Transverse colon (tissue), 4 donors: Measurements from ENCODE around the gene NDUFC2. TPM values are rescaled to one million over a fixed set of nuclear protein-coding genes. Genes with fewer than 3 reads are reported as not detected.
"Not testable (repeated sequence)": the region's sequence is repeated elsewhere in the genome, so short reads cannot be mapped to it uniquely, and the experiment has no call there.

Experiments
- DNase-seq: peaks from one replicate; pipeline ENCODE4 v3.0.0-alpha.2; 2019
- H3K27ac ChIP-seq, 4 donors: fragments of 200-600 bp; sonication (generic); 2 replicates each; pipeline ENCODE4 v1.5.1; 2016 to 2018; ENCODE audit warnings: inconsistent platforms in 4 of 4
- H3K27me3 ChIP-seq: fragments of 200-600 bp; sonication (generic); 2 replicates; pipeline ENCODE4 v1.5.1; 2017; ENCODE audit warnings: inconsistent platforms
- H3K36me3 ChIP-seq, 4 donors: fragments of 200-600 bp; sonication (generic); 2 replicates each; pipeline ENCODE4 v1.5.1; 2017 to 2019; ENCODE audit warnings: inconsistent platforms in 4 of 4
- H3K4me1 ChIP-seq, 4 donors: fragments of 200-600 bp; sonication (generic); 2 replicates each; pipeline ENCODE4 v1.5.1; 2017 to 2020; ENCODE audit warnings: inconsistent platforms in 4 of 4
- H3K4me3 ChIP-seq, 4 donors: fragments of 200-600 bp; sonication (generic); 1 replicate in 1 of 4; 2 replicates in 3 of 4; pipeline versions ENCODE4 v1.5.1 to v1.6.1; 2017 to 2019; ENCODE audit warnings: inconsistent platforms in 4 of 4
- H3K9me3 ChIP-seq, 2 donors: fragments of 200-600 bp; sonication (generic); 2 replicates each; pipeline ENCODE4 v1.5.1; 2017 to 2019; ENCODE audit warnings: inconsistent platforms in 2 of 2
- EP300 ChIP-seq: sonication (generic); formaldehyde crosslinking; IDR thresholded peaks from one replicate; pipeline ENCODE4 v1.6.1; 2017; ENCODE audit warnings: antibody characterized with exemption, low read depth
- POLR2A ChIP-seq: fragments of 450-650 bp; IDR thresholded peaks from one replicate; pipeline ENCODE4 v1.6.1; 2016; ENCODE audit warnings: antibody characterized with exemption, mild to moderate bottlenecking, moderate library complexity
- POLR2AphosphoS5 ChIP-seq, 3 donors: sonication (generic); formaldehyde crosslinking; IDR thresholded peaks; one replicate each; pipeline ENCODE4 v1.6.1; 2016; ENCODE audit warnings: antibody characterized with exemption in 3 of 3
- WGBS, 2 donors: methylation state at CpG; one replicate each; pipeline ENCODE4 v1.1.5; 2018; ENCODE audit warnings: low coverage in 1 of 2; 5-methylcytosine and 5-hydroxymethylcytosine counted together
- in situ Hi-C, 4 donors: fragments of 200-750 bp; cut with MboI; loops; one replicate each; pipeline versions ENCODE4 v1.15.0 to v1.15.1; 2017; ENCODE audit warnings: low sequenced_read_pairs in 3 of 4, low pct_ligation_motif_present in 1 of 4, low pct_unique_long_range_greater_than_20kb in 1 of 4
- intact Hi-C: fragments of 100-400 bp; cut with DNase I; formaldehyde crosslinking; loops from one replicate; pipeline ENCODE4 v1.15.1; 2023; ENCODE audit warnings: low total_unique reads
- total RNA-seq, 4 donors: library from RNA; depleted of rRNA; stranded (reverse); fragments of >200 nt; gene quantifications; one replicate each; pipeline ENCODE4 v1.1.0, GENCODE V29; 2016
- TF ChIP-seq, protein P1 (sequence below), 5 experiments: fragments of 200-600 bp in 3 of 5; fragments of 450-650 bp in 2 of 5; sonication (generic) in 3 of 5; IDR thresholded peaks; 1 replicate in 2 of 5; 2 replicates in 3 of 5; pipeline ENCODE4 v1.5.1; 2016 to 2017; ENCODE audit warnings: antibody characterized with exemption in 5 of 5, inconsistent platforms in 3 of 5, mild to moderate bottlenecking in 2 of 5, moderate library complexity in 1 of 5

Gene NDUFC2
- total RNA-seq, 4 donors from 2014 or later: 6.0 to 123 (median 68.4) TPM

DNA sequence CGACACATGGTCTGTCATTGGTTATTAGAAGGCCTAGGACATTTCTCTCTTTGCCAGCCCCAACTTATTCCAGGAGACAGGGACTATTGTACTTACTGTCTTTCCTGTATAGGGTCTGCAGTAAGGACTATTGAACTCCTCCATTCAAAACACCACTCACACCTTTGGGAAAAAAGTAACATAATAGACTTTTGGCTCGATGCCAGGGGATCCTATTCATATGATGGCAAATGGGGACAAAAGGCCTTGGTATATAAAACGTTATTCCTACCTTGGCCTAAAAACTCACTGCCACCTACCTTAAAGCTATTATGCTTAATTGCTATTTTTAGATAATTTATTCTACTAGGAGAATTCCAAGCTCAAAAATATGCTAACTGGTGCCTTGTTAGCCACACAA lies 6.3 kb upstream of the NDUFC2 start:
- Histone ChIP-seq H3K9me3 (no peaks in the 10 kb centered on the region), H3K4me1 (no peaks in the 10 kb centered on the region), H3K27ac (no peak overlapping the region), H3K36me3 (no peaks in the 10 kb centered on the region), H3K4me3 (no peak overlapping the region), H3K27me3 (no peaks in the 10 kb centered on the region)
- DNase-seq: no peak
- WGBS, 2 donors: 47 to 52% methylated on average over 3 of the region's 3 CpGs
- no peak for TF ChIP-seq POLR2A
- no peak for TF ChIP-seq POLR2AphosphoS5 (IDR thresholded peaks at IDR 0.05)
- no peak for TF ChIP-seq EP300
- TF ChIP-seq, protein P1, sequence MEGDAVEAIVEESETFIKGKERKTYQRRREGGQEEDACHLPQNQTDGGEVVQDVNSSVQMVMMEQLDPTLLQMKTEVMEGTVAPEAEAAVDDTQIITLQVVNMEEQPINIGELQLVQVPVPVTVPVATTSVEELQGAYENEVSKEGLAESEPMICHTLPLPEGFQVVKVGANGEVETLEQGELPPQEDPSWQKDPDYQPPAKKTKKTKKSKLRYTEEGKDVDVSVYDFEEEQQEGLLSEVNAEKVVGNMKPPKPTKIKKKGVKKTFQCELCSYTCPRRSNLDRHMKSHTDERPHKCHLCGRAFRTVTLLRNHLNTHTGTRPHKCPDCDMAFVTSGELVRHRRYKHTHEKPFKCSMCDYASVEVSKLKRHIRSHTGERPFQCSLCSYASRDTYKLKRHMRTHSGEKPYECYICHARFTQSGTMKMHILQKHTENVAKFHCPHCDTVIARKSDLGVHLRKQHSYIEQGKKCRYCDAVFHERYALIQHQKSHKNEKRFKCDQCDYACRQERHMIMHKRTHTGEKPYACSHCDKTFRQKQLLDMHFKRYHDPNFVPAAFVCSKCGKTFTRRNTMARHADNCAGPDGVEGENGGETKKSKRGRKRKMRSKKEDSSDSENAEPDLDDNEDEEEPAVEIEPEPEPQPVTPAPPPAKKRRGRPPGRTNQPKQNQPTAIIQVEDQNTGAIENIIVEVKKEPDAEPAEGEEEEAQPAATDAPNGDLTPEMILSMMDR (IDR thresholded peaks at IDR 0.05): no peak
- in situ Hi-C loops (no loop called here), intact Hi-C loops (no loop called here)

DNA sequence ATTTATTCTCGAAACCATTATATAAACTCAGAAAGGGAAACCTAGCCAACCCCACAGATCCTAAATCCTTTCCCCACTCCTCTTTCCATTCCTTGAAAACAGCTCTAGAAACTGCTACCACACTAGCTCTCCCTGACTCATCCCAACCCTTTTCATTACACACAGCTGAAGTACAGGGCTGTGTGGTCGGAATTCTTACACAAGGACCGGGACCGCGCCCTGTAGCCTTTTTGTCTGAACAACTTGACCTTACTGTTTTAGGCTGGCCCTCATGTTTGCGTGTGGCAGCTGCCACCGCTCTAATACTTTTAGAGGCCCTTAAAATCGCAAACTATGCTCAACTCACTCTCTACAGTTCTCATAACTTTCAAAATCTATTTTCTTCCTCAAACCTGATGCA lies 4.8 kb upstream of the NDUFC2 start:
- H3K27ac ChIP-seq, H3K27me3 ChIP-seq, H3K36me3 ChIP-seq, intact Hi-C loops, in situ Hi-C loops, H3K9me3 ChIP-seq, DNase-seq, H3K4me3 ChIP-seq, H3K4me1 ChIP-seq: not testable (repeated sequence)
- WGBS, 2 donors: 83 to 85% methylated on average over 8 of the region's 8 CpGs

DNA sequence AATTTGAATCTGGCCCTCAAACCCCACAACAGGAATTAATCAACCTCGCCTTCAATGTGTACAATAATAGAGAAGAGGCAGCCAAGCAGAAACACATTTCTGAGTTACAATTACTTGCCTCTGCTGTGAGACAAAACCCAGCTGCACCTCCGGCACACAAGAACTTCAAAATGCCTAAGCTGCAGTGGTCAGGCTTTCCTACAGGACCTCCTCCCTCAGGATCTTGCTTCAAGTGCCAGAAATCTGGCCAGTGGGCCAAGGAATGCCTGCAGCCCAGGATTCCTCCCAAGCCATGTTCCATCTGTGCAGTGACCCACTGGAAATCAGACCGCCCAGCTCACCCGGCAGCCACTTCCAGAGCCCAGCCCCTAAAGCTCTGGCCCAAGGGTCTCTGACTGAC lies 3.4 kb upstream of the NDUFC2 start:
- H3K4me1 ChIP-seq: peaks cover 5 to 15% (median 7%) of the 10 kb centered on the region in 4 donors
- no peak overlapping the region for H3K4me3 ChIP-seq
- TF ChIP-seq POLR2A: no peak
- TF ChIP-seq EP300: no peak
- TF ChIP-seq, protein P1 (IDR thresholded peaks at IDR 0.05): no peak
- TF ChIP-seq POLR2AphosphoS5 (IDR thresholded peaks at IDR 0.05): no peak
- 68% methylated on average over 4 of the region's 4 CpGs; no CpG with 5 or more reads in 1 of the 2 donors for WGBS, 2 donors
- DNase-seq: no peak
- in situ Hi-C loops (no loop called here), intact Hi-C loops (no loop called here)
- no peak overlapping the region for H3K27ac ChIP-seq
- H3K36me3 ChIP-seq: no peaks in the 10 kb centered on the region
- H3K27me3 ChIP-seq: no peaks in the 10 kb centered on the region
- H3K9me3 ChIP-seq: no peaks in the 10 kb centered on the region

DNA sequence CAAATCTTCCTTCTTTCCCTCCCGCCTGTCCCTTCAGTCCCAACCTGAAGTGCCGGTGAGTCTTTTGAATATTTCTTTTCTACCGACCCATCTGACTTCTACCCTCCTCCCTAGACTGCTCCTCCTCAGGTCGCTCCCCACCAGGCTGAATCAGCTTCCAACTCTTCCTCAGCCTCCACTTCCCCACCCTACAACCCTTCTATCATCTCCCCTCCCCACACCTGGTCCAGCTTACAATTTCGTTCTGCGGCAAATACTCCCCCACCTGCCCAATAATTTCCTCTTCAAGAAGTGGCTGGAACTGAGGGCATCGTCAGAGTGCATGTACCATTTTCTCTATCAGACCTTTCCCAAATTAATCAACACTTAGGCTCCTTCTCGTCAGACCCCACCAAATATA lies 2.5 kb upstream of the NDUFC2 start:
- intact Hi-C loops: no loop called here
- Histone ChIP-seq H3K27ac (no peak overlapping the region), H3K36me3 (no peaks in the 10 kb centered on the region), H3K4me1 (peaks cover 10 to 24% (median 15%) of the 10 kb centered on the region in 4 donors), H3K27me3 (no peaks in the 10 kb centered on the region), H3K4me3 (no peak overlapping the region), H3K9me3 (no peaks in the 10 kb centered on the region)
- WGBS, 2 donors: 87 to 91% methylated on average over 3 to 8 of the region's 8 CpGs
- DNase-seq: no peak
- TF ChIP-seq POLR2AphosphoS5 (IDR thresholded peaks at IDR 0.05): no peak
- TF ChIP-seq POLR2A: no peak
- TF ChIP-seq EP300: no peak
- TF ChIP-seq, protein P1 (IDR thresholded peaks at IDR 0.05): no peak
- in situ Hi-C loops: no loop called here

DNA sequence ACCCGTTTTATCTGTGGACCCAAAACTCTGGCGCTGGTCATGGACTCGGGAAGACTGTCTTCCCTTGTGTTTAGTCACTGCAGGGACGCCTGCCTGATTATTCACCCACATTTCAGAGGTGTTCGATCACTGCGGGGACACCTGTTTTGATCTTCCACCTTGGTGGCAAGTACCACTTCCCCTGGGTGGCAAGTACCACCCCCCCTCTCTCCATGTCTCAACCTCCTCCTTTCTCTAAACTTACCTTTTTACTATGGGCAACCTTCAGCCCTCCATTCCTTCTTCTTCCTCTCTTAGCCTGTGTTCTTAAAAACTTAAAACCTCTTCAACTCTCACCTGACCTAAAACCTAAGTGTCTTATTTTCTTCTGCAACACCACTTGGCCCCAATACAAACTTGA lies 1.9 kb upstream of the NDUFC2 start:
- H3K36me3 ChIP-seq: no peaks in the 10 kb centered on the region
- TF ChIP-seq POLR2A: no peak
- TF ChIP-seq EP300: no peak
- TF ChIP-seq POLR2AphosphoS5 (IDR thresholded peaks at IDR 0.05): no peak
- TF ChIP-seq, protein P1 (IDR thresholded peaks at IDR 0.05): no peak
- no peaks in the 10 kb centered on the region for H3K9me3 ChIP-seq
- DNase-seq: no peak
- peaks cover 10 to 30% (median 19%) of the 10 kb centered on the region in 4 donors for H3K4me1 ChIP-seq
- WGBS, 2 donors: 83 to 94% methylated on average over 5 to 6 of the region's 6 CpGs
- in situ Hi-C loops: no loop called here
- H3K27me3 ChIP-seq: no peaks in the 10 kb centered on the region
- H3K4me3 ChIP-seq: no peak overlapping the region
- no peak overlapping the region for H3K27ac ChIP-seq
- intact Hi-C loops: no loop called here
